PC-9 (cell line): ENCODE measurements around the gene OR2H2.

Source experiments
- CTCF ChIP-seq: fragments of 200-600 bp; sonication (generic); conservative IDR thresholded peaks from 2 replicates; pipeline ENCODE4 v1.6.1; 2017; ENCODE audit warnings: mixed run types, antibody characterized with exemption, mild to moderate bottlenecking, moderate library complexity
- EZH2 ChIP-seq: fragments of 200-600 bp; sonication (generic); IDR thresholded peaks from 2 replicates; pipeline ENCODE4 v1.8.0; 2017; ENCODE audit warnings: antibody characterized with exemption, low read depth

- TF ChIP-seq CTCF, result no peak
- no peak for TF ChIP-seq EZH2
These were observed 18.5 kb downstream of the OR2H2 start for GRCh38 chr6:29603456-29603855.
